ENCODE data around the gene ESD. TPM values are rescaled to one million over a fixed set of nuclear protein-coding genes. Genes with fewer than 3 reads are reported as not detected.

Gene ESD
- total RNA-seq, 1 donor from 2014 or later, result 88.4 TPM

DNA sequence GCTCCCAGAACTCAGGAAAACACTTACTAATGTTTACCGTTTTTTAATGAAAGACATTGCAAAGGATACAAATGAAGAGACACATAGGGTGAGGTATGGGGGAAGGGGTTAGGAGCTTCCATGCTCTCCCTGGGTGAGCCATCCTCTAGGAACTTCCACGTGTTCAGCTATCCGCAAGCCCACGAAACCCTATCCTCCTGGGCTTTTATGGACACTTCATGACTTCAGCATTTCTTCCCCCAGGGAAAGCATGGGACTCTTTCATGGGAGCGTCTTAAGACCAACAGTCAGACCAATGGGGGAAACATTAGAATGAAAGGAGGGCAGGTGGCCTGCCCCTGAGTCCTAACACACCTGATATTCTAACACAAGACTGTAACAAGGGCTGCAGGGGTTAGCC is 6.6 kb upstream of the ESD start:
- H3K27ac ChIP-seq, result no peak overlapping the region
- no peak for DNase-seq
- H3K27me3 ChIP-seq, result no peaks in the 10 kb centered on the region
- no peaks in the 10 kb centered on the region for H3K4me1 ChIP-seq
- H3K9me3 ChIP-seq, result no peaks in the 10 kb centered on the region
- TF ChIP-seq CTCF (IDR thresholded peaks at IDR 0.05), result no peak
- no peak for ATAC-seq
- intact Hi-C loops (cut with DNase I), result no loop called here
- H3K4me3 ChIP-seq, result no peak overlapping the region
- H3K36me3 ChIP-seq, result no peaks in the 10 kb centered on the region

DNA sequence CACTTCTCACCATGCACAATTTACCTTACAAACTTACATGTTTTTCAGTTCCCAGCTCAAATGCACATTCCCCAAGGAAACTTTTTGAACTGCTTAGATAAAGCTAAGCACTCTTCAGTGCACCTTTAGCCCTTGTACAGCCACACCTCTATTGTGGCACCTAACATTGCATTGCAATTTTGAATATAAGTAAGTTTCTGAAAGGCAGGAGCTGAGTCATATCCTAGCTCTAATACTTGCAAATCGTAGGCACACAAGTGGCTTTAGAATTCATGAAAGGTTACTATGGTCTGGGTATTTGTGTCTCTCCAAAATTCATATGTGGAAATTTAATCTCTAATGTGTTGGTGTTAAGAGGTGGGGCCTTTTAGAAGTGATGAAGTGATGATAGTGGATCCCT is 4.9 kb upstream of the ESD start:
- intact Hi-C loops (cut with DNase I), result no loop called here
- Histone ChIP-seq H3K27ac (no peak overlapping the region), H3K27me3 (no peaks in the 10 kb centered on the region), H3K4me1 (no peaks in the 10 kb centered on the region), H3K4me3 (no peak overlapping the region), H3K9me3 (no peaks in the 10 kb centered on the region), H3K36me3 (no peaks in the 10 kb centered on the region)
- DNase-seq, result no peak
- no peak for ATAC-seq
- no peak for TF ChIP-seq CTCF (IDR thresholded peaks at IDR 0.05)

- peaks cover 20% of the 10 kb centered on the region for H3K4me1 ChIP-seq
- ATAC-seq, result no peak
- H3K27ac ChIP-seq, result no peak overlapping the region
- no peaks in the 10 kb centered on the region for H3K36me3 ChIP-seq
- intact Hi-C loops (cut with DNase I), result no loop called here
- H3K4me3 ChIP-seq, result no peak overlapping the region
- no peaks in the 10 kb centered on the region for H3K27me3 ChIP-seq
- no peak for DNase-seq
- TF ChIP-seq CTCF (IDR thresholded peaks at IDR 0.05), result no peak
- no peaks in the 10 kb centered on the region for H3K9me3 ChIP-seq
Measured at GRCh38 chr13:46799139-46799538, 2.2 kb upstream of the ESD start.

DNA sequence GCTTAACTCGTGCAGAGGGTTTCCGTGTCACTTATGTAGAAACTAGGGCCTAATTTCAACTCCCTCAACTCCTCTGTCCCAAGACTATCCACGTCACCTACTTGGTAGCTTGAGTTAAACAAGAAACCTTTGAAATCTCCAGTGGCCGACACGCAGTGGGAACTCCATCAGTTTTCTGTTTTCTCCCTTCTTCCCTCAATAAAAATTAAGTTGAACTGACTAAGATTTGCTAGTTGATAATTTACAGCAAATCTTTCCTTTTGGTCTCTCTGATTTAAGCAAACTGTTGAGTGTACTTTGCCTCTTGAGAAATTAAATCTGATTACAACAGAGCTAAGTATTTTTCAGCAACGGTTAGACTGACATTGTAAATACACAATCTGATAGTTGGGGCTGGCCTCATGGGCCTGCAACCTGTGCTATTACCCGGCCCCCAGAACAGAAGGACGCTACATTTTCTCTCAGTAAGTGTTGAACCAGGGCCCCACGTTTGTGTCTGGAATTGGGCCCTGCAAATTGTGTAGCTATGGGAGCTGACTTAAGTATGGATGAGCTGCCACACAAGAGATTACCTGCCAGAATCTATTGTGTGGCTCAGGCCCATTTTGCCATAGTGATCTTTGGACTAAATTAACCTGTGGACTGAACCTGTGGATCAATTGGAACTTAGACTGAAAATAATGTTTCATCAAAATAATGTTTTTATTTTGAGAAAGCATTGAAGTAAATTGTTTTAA is 708 bp upstream of the ESD start:
- no peaks in the 10 kb centered on the region for H3K27me3 ChIP-seq
- peak overlapping the region; percentile 90 for H3K4me3 ChIP-seq
- no peaks in the 10 kb centered on the region for H3K9me3 ChIP-seq
- TF ChIP-seq CTCF (IDR thresholded peaks at IDR 0.05), result no peak
- H3K4me1 ChIP-seq, result peaks cover 26% of the 10 kb centered on the region
- peak overlapping the region; percentile 95 for H3K27ac ChIP-seq
- H3K36me3 ChIP-seq, result no peaks in the 10 kb centered on the region
- DNase-seq (no peak), ATAC-seq (peak; percentile 1)
- intact Hi-C loops (cut with DNase I), result no loop called here

DNA sequence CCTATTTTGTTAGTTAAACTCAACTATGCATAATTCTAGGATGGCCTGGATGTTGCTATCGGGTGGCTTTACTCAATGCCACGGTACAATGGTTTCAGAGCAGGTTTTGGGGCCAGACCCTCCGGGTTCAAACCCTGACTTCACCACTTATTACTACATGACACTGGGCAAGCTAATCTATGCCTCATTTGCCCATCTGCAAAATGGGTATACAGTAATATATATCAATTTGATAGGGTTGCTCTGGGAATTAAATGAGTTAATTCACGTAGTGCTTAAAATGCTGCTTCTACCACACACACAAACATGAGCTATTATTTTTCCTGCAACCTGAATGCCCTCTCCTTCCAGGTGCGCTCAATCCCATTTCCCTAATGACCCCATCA is 839 bp downstream of the ESD start:
- intact Hi-C loops (cut with DNase I), result no loop called here
- no peak for TF ChIP-seq CTCF (IDR thresholded peaks at IDR 0.05)
- peaks cover 2% of the 10 kb centered on the region for H3K36me3 ChIP-seq
- peaks cover 26% of the 10 kb centered on the region for H3K4me1 ChIP-seq
- H3K4me3 ChIP-seq, result peak overlapping the region; percentile 90
- no peaks in the 10 kb centered on the region for H3K9me3 ChIP-seq
- ATAC-seq (no peak), DNase-seq (no peak)
- peak overlapping the region; percentile 95 for H3K27ac ChIP-seq
- H3K27me3 ChIP-seq, result no peaks in the 10 kb centered on the region

DNA sequence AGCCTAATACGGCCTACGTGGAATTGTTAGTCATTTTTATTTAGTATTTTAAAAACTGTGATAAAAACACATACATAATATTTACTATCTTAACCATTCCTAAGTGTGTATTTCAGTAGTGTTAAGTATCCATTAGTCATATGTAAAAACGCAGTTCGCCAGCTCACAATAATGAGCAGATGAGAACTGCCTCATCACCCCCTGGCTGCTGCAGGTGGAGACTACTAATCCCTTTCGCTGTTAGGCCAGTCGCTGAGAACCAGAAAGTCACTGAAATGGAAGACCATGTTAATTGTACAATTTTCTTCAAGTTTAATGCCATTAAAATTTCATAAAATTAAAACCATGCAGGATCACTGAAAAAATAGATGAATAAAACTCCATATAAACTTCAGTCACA is 1.6 kb downstream of the ESD start:
- no peaks in the 10 kb centered on the region for H3K9me3 ChIP-seq
- no peak overlapping the region for H3K27ac ChIP-seq
- no peak for DNase-seq
- TF ChIP-seq CTCF (IDR thresholded peaks at IDR 0.05), result no peak
- peaks cover 10% of the 10 kb centered on the region for H3K36me3 ChIP-seq
- H3K4me1 ChIP-seq, result peaks cover 26% of the 10 kb centered on the region
- no peak for ATAC-seq
- H3K27me3 ChIP-seq, result no peaks in the 10 kb centered on the region
- intact Hi-C loops (cut with DNase I), result no loop called here
- no peak overlapping the region for H3K4me3 ChIP-seq

Data from upper lobe of right lung (tissue), 1 donor.